WI38 (cell line): ENCODE results near the gene SH3YL1.

Experiments used
- H3K4me3 ChIP-seq: 2 replicates; pipeline ENCODE4 v1.5.1; 2011; ENCODE audit warnings: low read depth, mild to moderate bottlenecking, control low read depth, low read length
- CTCF ChIP-seq: IDR thresholded peaks from 2 replicates; pipeline ENCODE4 v1.5.1; 2012; ENCODE audit warnings: low read depth, mild to moderate bottlenecking, control low read depth, low read length

SH3YL1 gene

GRCh38 chr2:216068-216467 lies 47.8 kb downstream of the SH3YL1 start:
- no peak overlapping the region for H3K4me3 ChIP-seq
- TF ChIP-seq CTCF = no peak

GRCh38 chr2:213932-214693 lies 49.7 kb downstream of the SH3YL1 start:
- H3K4me3 ChIP-seq = no peak overlapping the region
- TF ChIP-seq CTCF = no peak

- H3K4me3 ChIP-seq = no peak overlapping the region
- TF ChIP-seq CTCF = no peak
Observed at GRCh38 chr2:211486-212184, 52.2 kb downstream of the SH3YL1 start.

- TF ChIP-seq CTCF = no peak
- H3K4me3 ChIP-seq = no peak overlapping the region
Observed at GRCh38 chr2:210660-211059, 53.2 kb downstream of the SH3YL1 start.

GRCh38 chr2:209470-209869 lies 54.4 kb downstream of the SH3YL1 start:
- no peak overlapping the region for H3K4me3 ChIP-seq
- no peak for TF ChIP-seq CTCF

GRCh38 chr2:208335-208734 lies 55.5 kb downstream of the SH3YL1 start:
- H3K4me3 ChIP-seq = no peak overlapping the region
- TF ChIP-seq CTCF = no peak

- TF ChIP-seq CTCF = no peak
- no peak overlapping the region for H3K4me3 ChIP-seq
Observed at GRCh38 chr2:203984-204383, 59.8 kb downstream of the SH3YL1 start.
